Left lung (tissue), 10 donors: ENCODE data around the gene KLHL5. TPM values are rescaled to one million over a fixed set of nuclear protein-coding genes. Genes with fewer than 3 reads are reported as not detected.

Experiments used
- ATAC-seq: fragments of 200-7000 bp; cut with Tn5 transposase; one replicate; pipeline ENCODE4 v1.9.1; 2020; ENCODE audit warnings: moderate library complexity
- DNase-seq, 4 donors: peaks; one replicate each; pipeline ENCODE4 v3.0.0-alpha.2; 2013 to 2020
- H3K27ac ChIP-seq, 2 donors: fragments of 200-600 bp; sonication (generic) in 1 of 2; one replicate each; pipeline versions ENCODE4 v1.5.0 to v1.8.0; 2020 to 2021
- H3K27me3 ChIP-seq, 2 donors: fragments of 200-600 bp; sonication (generic) in 1 of 2; one replicate each; pipeline versions ENCODE4 v1.5.0 to v1.8.0; 2020 to 2021
- H3K36me3 ChIP-seq, 2 donors: fragments of 200-600 bp; sonication (generic) in 1 of 2; one replicate each; pipeline versions ENCODE4 v1.5.0 to v1.8.0; 2020 to 2021
- H3K4me1 ChIP-seq, 2 donors: fragments of 200-600 bp; one replicate each; pipeline ENCODE4 v1.8.0; 2021
- H3K4me3 ChIP-seq, 2 donors: fragments of 200-600 bp; sonication (generic) in 1 of 2; one replicate each; pipeline versions ENCODE4 v1.5.0 to v1.8.0; 2020 to 2021; ENCODE audit warnings: mild to moderate bottlenecking in 1 of 2
- H3K9me3 ChIP-seq, 2 donors: fragments of 200-600 bp; sonication (generic) in 1 of 2; one replicate each; pipeline versions ENCODE4 v1.5.0 to v1.8.0; 2020 to 2021
- intact Hi-C, 2 donors: fragments of 100-400 bp; cut with DNase I; formaldehyde crosslinking; loops; one replicate each; pipeline versions ENCODE4 v1.11.2 to v1.14.2; 2022
- polyA plus RNA-seq, 6 donors: library from polyadenylated mRNA; unstranded; fragments of 120-200 nt; gene quantifications; one replicate each; pipeline ENCODE4 v1.2.1, GENCODE V29; 2013; ENCODE audit not compliant: insufficient read length in 6 of 6
- total RNA-seq, 2 donors: library from RNA; stranded (reverse); fragmentation: NEBNext Ultra II Directional; extraction: Animal tissue kit (Norgen Biotek cat#: 25700); gene quantifications; one replicate each; pipeline ENCODE4 v1.2.1, GENCODE V29; 2021
- TF ChIP-seq, protein P1 (sequence below), 2 donors: fragments of 200-600 bp; sonication (generic) in 1 of 2; IDR thresholded peaks; one replicate each; pipeline versions ENCODE4 v1.5.0 to v1.8.0; 2021; ENCODE audit warnings: antibody characterized with exemption in 2 of 2
- donor health status: DM: no; HTN: yes; CAD: no.
- donor health status: DM: no; HTN: no; CAD: no.

The KLHL5 gene
- total and polyA plus RNA-seq, 8 donors, result 25.9 to 55.3 (median 43.2) TPM

DNA sequence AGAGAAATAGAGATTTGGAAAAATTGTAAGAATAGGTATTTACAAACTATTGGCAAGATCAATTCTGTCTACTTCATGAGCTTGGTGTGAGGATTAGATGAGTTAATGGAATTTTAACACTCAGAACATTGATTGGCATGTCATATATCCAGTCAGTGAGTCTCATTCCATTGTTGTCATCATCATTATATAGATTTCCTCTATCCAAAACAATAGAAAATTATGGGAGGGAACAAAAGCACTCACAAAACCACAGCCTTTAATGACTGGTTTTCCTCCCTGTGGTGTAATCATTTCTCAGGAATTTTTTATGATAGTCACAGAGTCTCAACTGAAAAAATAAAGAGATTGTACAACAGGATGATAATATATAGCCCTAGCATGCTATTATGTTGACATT lies 21.1 kb downstream of the KLHL5 start:
- Histone ChIP-seq H3K4me1 (no peaks in the 10 kb centered on the region), H3K4me3 (no peak overlapping the region), H3K27ac (no peak overlapping the region), H3K9me3 (no peaks in the 10 kb centered on the region), H3K36me3 (peaks cover 0 to 27% of the 10 kb centered on the region in 2 donors), H3K27me3 (no peaks in the 10 kb centered on the region)
- ATAC-seq (no peak), DNase-seq (no peak)
- intact Hi-C loops, result no loop called here
- TF ChIP-seq, protein P1, sequence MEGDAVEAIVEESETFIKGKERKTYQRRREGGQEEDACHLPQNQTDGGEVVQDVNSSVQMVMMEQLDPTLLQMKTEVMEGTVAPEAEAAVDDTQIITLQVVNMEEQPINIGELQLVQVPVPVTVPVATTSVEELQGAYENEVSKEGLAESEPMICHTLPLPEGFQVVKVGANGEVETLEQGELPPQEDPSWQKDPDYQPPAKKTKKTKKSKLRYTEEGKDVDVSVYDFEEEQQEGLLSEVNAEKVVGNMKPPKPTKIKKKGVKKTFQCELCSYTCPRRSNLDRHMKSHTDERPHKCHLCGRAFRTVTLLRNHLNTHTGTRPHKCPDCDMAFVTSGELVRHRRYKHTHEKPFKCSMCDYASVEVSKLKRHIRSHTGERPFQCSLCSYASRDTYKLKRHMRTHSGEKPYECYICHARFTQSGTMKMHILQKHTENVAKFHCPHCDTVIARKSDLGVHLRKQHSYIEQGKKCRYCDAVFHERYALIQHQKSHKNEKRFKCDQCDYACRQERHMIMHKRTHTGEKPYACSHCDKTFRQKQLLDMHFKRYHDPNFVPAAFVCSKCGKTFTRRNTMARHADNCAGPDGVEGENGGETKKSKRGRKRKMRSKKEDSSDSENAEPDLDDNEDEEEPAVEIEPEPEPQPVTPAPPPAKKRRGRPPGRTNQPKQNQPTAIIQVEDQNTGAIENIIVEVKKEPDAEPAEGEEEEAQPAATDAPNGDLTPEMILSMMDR (IDR thresholded peaks at IDR 0.05), result no peak

DNA sequence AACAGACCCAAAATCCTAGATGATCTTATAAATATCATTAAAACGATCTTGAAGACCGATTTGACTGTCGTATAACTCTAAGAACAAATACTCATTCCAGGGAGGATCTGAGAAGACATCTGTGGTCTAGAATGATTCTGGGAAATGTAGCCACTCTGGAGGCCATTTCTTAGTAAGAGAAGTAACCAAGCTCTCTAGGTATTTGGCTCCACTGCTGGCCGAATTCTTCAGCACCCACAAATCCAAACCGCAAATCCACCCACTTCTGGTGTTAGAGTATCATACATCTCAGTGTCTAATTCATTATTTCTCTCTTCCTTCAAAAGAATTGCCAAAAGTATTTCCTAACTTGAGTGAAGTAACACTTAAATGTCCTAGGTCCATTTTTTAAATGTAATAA lies 23.9 kb downstream of the KLHL5 start:
- Histone ChIP-seq H3K27me3 (no peaks in the 10 kb centered on the region), H3K36me3 (peaks cover 0 to 26% of the 10 kb centered on the region in 2 donors), H3K27ac (no peak overlapping the region), H3K9me3 (no peaks in the 10 kb centered on the region), H3K4me3 (no peak overlapping the region), H3K4me1 (no peaks in the 10 kb centered on the region)
- TF ChIP-seq, protein P1 (IDR thresholded peaks at IDR 0.05), result no peak
- ATAC-seq, result no peak
- intact Hi-C loops, result no loop called here
- DNase-seq, result no peak

DNA sequence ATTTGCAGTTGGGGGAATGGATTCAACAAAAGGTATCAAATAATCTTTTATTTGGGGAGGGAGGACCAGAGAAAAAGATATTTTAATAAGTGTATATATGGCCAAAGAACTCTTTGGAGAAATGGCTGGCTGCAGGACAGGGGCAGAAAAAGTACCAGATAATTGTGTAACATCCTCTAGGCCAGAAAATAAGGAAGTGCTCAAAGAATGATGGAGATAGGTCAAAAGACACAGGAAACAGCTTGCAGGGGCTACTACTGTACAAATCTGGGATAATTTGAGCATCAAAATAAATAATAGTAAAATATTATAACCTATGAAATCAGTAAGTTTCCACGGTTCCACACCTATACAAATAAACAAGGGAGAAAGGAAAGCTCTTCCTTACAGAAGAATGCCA lies 34.8 kb downstream of the KLHL5 start:
- DNase-seq (no peak), ATAC-seq (no peak)
- intact Hi-C loops, result no loop called here
- H3K9me3 ChIP-seq, result no peaks in the 10 kb centered on the region
- no peak overlapping the region for H3K4me3 ChIP-seq
- H3K27me3 ChIP-seq, result no peaks in the 10 kb centered on the region
- TF ChIP-seq, protein P1 (IDR thresholded peaks at IDR 0.05), result no peak
- peaks cover 0 to 17% of the 10 kb centered on the region in 2 donors for H3K36me3 ChIP-seq
- no peaks in the 10 kb centered on the region for H3K4me1 ChIP-seq
- H3K27ac ChIP-seq, result no peak overlapping the region

DNA sequence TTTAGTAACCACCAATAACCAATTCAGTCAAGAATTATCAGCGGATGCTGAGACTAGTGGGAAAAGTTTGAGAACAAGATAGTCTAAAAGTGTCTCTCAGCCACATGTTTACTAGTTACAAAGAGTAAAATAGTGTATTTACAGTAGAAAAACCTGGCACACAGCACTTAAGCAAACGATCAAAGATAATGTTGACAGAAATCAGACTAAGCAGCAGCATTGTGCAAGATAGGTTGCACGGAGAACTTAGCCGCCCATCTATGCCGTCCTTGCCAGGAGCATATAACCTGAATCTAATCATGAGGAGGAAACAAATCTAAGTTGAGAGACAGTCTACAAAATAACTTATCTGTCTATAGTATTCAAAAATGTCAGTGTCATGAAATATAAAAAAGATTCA lies 35.3 kb downstream of the KLHL5 start:
- ATAC-seq (no peak), DNase-seq (no peak)
- H3K36me3 ChIP-seq, result peaks cover 0 to 17% of the 10 kb centered on the region in 2 donors
- no peak overlapping the region for H3K4me3 ChIP-seq
- H3K27ac ChIP-seq, result no peak overlapping the region
- no peaks in the 10 kb centered on the region for H3K4me1 ChIP-seq
- no peaks in the 10 kb centered on the region for H3K27me3 ChIP-seq
- intact Hi-C loops, result no loop called here
- no peaks in the 10 kb centered on the region for H3K9me3 ChIP-seq
- TF ChIP-seq, protein P1 (IDR thresholded peaks at IDR 0.05), result no peak

DNA sequence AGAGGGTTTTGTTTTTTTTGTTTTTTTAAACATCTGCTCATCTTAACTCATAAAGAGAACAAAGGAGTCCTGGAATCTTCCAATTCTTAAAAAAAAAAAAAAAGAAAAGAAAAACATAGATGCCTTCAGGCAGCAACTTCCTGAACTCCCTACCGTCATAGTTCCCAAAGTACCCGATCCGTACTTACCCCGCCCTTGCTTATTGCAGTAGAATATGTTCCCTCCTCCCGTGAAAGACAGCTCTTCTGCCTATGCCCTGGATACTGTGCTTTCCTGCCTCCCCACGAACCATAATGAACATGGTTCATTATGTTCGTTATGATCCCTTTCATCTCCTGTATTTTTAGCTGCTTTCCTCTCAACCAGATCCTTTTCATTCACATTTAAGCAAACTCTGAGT lies 40.3 kb downstream of the KLHL5 start:
- TF ChIP-seq, protein P1 (IDR thresholded peaks at IDR 0.05), result no peak

More for the DNA sequence above, 40.3 kb downstream of the KLHL5 start:
- intact Hi-C loops, result no loop called here
- no peaks in the 10 kb centered on the region for H3K4me1 ChIP-seq
- H3K27ac ChIP-seq, result no peak overlapping the region
- peaks cover 0 to 51% of the 10 kb centered on the region in 2 donors for H3K36me3 ChIP-seq
- no peaks in the 10 kb centered on the region for H3K27me3 ChIP-seq
- DNase-seq (no peak), ATAC-seq (no peak)
- H3K9me3 ChIP-seq, result no peaks in the 10 kb centered on the region
- no peak overlapping the region for H3K4me3 ChIP-seq
